HepG2 (cell line): ENCODE measurements around the gene MIF. TPM values are rescaled to one million over a fixed set of nuclear protein-coding genes. Genes with fewer than 3 reads are reported as not detected.

Experiments
- CBX5 ChIP-seq: sonication (generic); formaldehyde crosslinking; IDR thresholded peaks from 2 replicates; pipeline ENCODE4 v1.4.0; 2020; ENCODE audit warnings: missing genetic modification reagents, borderline replicate concordance
- JUND ChIP-seq: sonication (generic); formaldehyde crosslinking; IDR thresholded peaks from 2 replicates; pipeline ENCODE4 v1.8.0; 2022; ENCODE audit warnings: mild to moderate bottlenecking, missing genetic modification reagents
- KLF15 ChIP-seq: sonication (generic); formaldehyde crosslinking; IDR thresholded peaks from 2 replicates; pipeline ENCODE4 v1.8.1; 2023; ENCODE audit warnings: borderline replicate concordance, mild to moderate bottlenecking, inconsistent platforms, missing genetic modification reagents, mixed read lengths
- MED13 ChIP-seq: sonication (generic); formaldehyde crosslinking; IDR thresholded peaks from 2 replicates; pipeline ENCODE4 v1.5.0; 2020; ENCODE audit warnings: missing genetic modification reagents
- MIER3 ChIP-seq: IDR thresholded peaks from 2 replicates; pipeline ENCODE4 v1.6.1; 2016; ENCODE audit warnings: missing compliant biosample characterization, borderline replicate concordance
- PTBP1 ChIP-seq: fragments of 200-400 bp; formaldehyde crosslinking; IDR thresholded peaks from 2 replicates; pipeline ENCODE4 v1.6.1; 2018; ENCODE audit warnings: low read length, low read depth; ENCODE audit not compliant: poor library complexity, severe bottlenecking
- RARA ChIP-seq: IDR thresholded peaks from 2 replicates; pipeline ENCODE4 v1.6.1; 2016; ENCODE audit warnings: missing genetic modification reagents, missing compliant biosample characterization
- RCOR2 ChIP-seq: IDR thresholded peaks from 2 replicates; pipeline ENCODE4 v1.6.1; 2016; ENCODE audit warnings: missing biosample characterization, missing genetic modification reagents
- TCF7L2 ChIP-seq: IDR thresholded peaks from 2 replicates; pipeline ENCODE4 v1.6.1; 2011; ENCODE audit warnings: mild to moderate bottlenecking, low read depth, low read length, moderate library complexity
- YEATS4 ChIP-seq: sonication (generic); formaldehyde crosslinking; IDR thresholded peaks from 2 replicates; pipeline ENCODE4 v1.4.0; 2020; ENCODE audit warnings: missing genetic modification reagents, borderline replicate concordance
- ZFP36 ChIP-seq: fragments of 150-350 bp; IDR thresholded peaks from 2 replicates; pipeline ENCODE4 v1.6.1; 2018; ENCODE audit warnings: borderline replicate concordance, low read length, low read depth; ENCODE audit not compliant: partially characterized antibody
- ZNF251 ChIP-seq: sonication (generic); formaldehyde crosslinking; IDR thresholded peaks from 2 replicates; pipeline ENCODE4 v1.9.0; 2021; ENCODE audit warnings: mild to moderate bottlenecking, missing genetic modification reagents
- ZNF549 ChIP-seq: sonication (generic); formaldehyde crosslinking; IDR thresholded peaks from 2 replicates; pipeline ENCODE4 v1.5.0; 2020; ENCODE audit warnings: missing genetic modification reagents
- ZNF772 ChIP-seq: sonication (generic); formaldehyde crosslinking; IDR thresholded peaks from 2 replicates; pipeline ENCODE4 v1.5.0; 2020; ENCODE audit warnings: mild to moderate bottlenecking, missing genetic modification reagents
- polyA plus RNA-seq, 8 experiments: library from polyadenylated mRNA; depleted of rRNA in 3 of 8; stranded (reverse) in 7 of 8; unstranded in 1 of 8; fragments of >200 nt; fragmentation: Illumina TruSeq in 4 of 8; extraction: Trizol in 4 of 8; gene quantifications; 2 replicates each; pipeline versions ENCODE4 v1.2.1 to v1.2.3, GENCODE V29; 2011 to 2016; ENCODE audit warnings: low read depth in 4 of 8, missing spikeins in 1 of 8, mixed read lengths in 1 of 8; ENCODE audit not compliant: insufficient read depth in 1 of 8
- total RNA-seq, 5 experiments: library from RNA; depleted of rRNA; stranded (reverse); fragments of >200 nt; fragmentation: Illumina TruSeq; extraction: Trizol; gene quantifications; 2 replicates each; pipeline ENCODE4 v1.2.3, GENCODE V29; 2016; ENCODE audit warnings: low read depth in 1 of 5
- TF ChIP-seq, protein P1 (sequence below): IDR thresholded peaks from 2 replicates; pipeline ENCODE4 v1.6.1; 2016; ENCODE audit warnings: missing compliant biosample characterization, missing genetic modification reagents, borderline replicate concordance
- TF ChIP-seq, protein P2 (sequence below): conservative IDR thresholded peaks from 2 replicates; pipeline ENCODE4 v1.6.1; 2018; ENCODE audit warnings: missing genetic modification reagents
- TF ChIP-seq, protein P3 (sequence below): sonication (generic); formaldehyde crosslinking; IDR thresholded peaks from 2 replicates; pipeline ENCODE4 v1.4.0; 2020; ENCODE audit warnings: mild to moderate bottlenecking, missing genetic modification reagents

MIF gene
- total and polyA plus RNA-seq, 2 of the 13 experiments (the other 11 are each of a cell fraction or from before 2014, with no cell fraction given): 634 to 675 TPM

DNA sequence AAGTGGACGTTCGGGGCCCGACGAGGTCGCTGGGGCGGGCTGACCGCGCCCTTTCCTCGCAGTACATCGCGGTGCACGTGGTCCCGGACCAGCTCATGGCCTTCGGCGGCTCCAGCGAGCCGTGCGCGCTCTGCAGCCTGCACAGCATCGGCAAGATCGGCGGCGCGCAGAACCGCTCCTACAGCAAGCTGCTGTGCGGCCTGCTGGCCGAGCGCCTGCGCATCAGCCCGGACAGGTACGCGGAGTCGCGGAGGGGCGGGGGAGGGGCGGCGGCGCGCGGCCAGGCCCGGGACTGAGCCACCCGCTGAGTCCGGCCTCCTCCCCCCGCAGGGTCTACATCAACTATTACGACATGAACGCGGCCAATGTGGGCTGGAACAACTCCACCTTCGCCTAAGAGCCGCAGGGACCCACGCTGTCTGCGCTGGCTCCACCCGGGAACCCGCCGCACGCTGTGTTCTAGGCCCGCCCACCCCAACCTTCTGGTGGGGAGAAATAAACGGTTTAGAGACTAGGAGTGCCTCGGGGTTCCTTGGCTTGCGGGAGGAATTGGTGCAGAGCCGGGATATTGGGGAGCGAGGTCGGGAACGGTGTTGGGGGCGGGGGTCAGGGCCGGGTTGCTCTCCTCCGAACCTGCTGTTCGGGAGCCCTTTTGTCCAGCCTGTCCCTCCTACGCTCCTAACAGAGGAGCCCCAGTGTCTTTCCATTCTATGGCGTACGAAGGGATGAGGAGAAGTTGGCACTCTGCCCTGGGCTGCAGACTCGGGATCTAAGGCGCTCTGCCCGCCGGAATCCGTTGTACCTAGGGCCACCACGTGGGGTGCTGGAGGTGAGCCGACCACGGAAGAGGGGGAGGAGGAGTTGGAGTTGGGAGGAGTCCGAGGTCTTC is 771 bp downstream of the MIF start (continued):
- TF ChIP-seq, protein P1, sequence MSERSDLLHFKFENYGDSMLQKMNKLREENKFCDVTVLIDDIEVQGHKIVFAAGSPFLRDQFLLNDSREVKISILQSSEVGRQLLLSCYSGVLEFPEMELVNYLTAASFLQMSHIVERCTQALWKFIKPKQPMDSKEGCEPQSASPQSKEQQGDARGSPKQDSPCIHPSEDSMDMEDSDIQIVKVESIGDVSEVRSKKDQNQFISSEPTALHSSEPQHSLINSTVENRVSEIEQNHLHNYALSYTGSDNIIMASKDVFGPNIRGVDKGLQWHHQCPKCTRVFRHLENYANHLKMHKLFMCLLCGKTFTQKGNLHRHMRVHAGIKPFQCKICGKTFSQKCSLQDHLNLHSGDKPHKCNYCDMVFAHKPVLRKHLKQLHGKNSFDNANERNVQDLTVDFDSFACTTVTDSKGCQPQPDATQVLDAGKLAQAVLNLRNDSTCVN (CRISPR knock-in tag): 0 out of 2 replicates have a peak, but pooled peaks have one; percentile 15
- no peak for TF ChIP-seq RCOR2
- no peak for TF ChIP-seq YEATS4 (CRISPR knock-in tag)
- TF ChIP-seq ZNF772: peak; percentile 44
- TF ChIP-seq ZNF251 (CRISPR knock-in tag): peak; percentile 45; the same call in 1 of the 2 replicates
- TF ChIP-seq, protein P2, sequence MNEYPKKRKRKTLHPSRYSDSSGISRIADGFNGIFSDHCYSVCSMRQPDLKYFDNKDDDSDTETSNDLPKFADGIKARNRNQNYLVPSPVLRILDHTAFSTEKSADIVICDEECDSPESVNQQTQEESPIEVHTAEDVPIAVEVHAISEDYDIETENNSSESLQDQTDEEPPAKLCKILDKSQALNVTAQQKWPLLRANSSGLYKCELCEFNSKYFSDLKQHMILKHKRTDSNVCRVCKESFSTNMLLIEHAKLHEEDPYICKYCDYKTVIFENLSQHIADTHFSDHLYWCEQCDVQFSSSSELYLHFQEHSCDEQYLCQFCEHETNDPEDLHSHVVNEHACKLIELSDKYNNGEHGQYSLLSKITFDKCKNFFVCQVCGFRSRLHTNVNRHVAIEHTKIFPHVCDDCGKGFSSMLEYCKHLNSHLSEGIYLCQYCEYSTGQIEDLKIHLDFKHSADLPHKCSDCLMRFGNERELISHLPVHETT (CRISPR knock-in tag): 0 out of 2 replicates have a peak, but pooled peaks have one; percentile 17
- TF ChIP-seq KLF15 (CRISPR knock-in tag): 0 out of 2 replicates have a peak, but pooled peaks have one; percentile 15
- no peak for TF ChIP-seq CBX5 (CRISPR knock-in tag)
- TF ChIP-seq RARA (CRISPR knock-in tag): peak; percentile 5; the same call in 1 of the 2 replicates
- no peak for TF ChIP-seq MIER3
- TF ChIP-seq MED13 (CRISPR knock-in tag): no peak
- TF ChIP-seq ZFP36: no peak
- TF ChIP-seq JUND (CRISPR knock-in tag): 0 out of 2 replicates have a peak, but pooled peaks have one; percentile 40
- TF ChIP-seq, protein P3, sequence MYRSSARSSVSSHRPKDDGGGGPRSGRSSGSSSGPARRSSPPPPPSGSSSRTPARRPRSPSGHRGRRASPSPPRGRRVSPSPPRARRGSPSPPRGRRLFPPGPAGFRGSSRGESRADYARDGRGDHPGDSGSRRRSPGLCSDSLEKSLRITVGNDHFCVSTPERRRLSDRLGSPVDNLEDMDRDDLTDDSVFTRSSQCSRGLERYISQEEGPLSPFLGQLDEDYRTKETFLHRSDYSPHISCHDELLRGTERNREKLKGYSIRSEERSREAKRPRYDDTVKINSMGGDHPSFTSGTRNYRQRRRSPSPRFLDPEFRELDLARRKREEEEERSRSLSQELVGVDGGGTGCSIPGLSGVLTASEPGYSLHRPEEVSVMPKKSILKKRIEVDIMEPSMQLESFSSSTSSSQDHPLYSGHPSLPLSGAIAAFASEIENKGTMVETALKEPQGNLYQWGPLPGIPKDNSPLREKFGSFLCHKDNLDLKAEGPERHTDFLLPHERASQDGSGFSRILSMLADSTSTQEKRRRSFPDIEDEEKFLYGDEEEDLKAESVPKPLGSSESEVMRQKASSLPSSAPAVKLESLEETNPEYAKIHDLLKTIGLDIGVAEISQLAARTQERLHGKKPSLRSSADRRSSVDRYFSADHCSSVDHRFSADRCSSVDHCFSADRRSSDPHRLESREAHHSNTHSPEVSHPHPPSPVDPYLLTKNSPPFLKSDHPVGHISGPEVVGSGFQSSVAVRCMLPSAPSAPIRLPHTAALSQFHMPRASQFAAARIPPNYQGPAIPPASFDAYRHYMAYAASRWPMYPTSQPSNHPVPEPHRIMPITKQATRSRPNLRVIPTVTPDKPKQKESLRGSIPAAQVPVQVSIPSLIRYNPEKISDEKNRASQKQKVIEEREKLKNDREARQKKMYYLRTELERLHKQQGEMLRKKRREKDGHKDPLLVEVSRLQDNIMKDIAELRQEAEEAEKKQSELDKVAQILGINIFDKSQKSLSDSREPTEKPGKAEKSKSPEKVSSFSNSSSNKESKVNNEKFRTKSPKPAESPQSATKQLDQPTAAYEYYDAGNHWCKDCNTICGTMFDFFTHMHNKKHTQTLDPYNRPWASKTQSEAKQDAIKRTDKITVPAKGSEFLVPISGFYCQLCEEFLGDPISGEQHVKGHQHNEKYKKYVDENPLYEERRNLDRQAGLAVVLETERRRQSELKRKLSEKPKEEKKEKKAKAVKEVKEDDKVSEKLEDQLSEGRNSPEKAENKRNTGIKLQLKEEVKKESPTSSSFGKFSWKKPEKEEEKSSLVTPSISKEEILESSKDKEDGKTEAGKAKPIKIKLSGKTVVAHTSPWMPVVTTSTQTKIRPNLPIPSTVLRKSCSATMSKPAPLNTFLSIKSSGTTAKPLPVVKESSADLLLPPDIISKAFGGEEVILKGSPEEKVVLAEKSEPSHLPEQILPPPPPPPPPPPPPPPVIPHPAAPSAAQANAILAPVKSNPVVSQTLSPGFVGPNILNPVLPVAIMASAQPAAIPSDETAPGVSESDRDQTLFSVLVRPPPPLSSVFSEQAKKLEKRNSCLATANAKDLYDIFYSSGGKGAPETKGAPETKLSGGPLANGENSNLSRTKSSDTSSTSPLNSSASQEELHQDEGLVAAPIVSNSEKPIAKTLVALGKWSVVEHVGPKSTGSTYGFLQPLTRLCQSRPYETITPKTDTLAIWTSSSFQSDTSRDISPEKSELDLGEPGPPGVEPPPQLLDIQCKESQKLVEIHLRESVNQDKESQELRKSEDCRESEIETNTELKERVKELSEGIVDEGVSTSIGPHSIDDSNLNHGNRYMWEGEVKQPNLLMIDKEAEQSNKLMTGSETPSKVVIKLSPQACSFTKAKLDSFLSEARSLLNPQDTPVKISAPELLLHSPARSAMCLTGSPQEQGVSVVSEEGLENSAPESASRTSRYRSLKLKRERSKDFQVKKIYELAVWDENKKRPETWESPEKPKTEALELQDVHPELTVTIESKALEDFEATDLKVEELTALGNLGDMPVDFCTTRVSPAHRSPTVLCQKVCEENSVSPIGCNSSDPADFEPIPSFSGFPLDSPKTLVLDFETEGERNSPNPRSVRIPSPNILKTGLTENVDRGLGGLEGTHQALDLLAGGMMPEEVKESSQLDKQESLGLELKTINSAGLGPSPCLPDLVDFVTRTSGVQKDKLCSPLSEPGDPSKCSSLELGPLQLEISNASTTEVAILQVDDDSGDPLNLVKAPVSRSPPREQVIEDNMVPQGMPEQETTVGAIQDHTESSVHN (CRISPR knock-in tag): peak; percentile 70; the same call in 1 of the 2 replicates
- TF ChIP-seq PTBP1: no peak
- no peak for TF ChIP-seq ZNF549 (CRISPR knock-in tag)
- TF ChIP-seq TCF7L2: no peak
